Fibroblast of pulmonary artery (primary cell): ENCODE results near the gene ANTXRL.

ENCODE experiments used
- DNase-seq: peaks from one replicate; pipeline ENCODE4 v3.0.0-alpha.2; 2010; ENCODE audit warnings: low read depth
- H3K4me3 ChIP-seq: replicated peaks from 2 replicates; pipeline ENCODE4 v1.5.1; 2011; ENCODE audit warnings: low read depth, mild to moderate bottlenecking, control low read depth, low read length, moderate library complexity
- TF ChIP-seq, protein P1 (sequence below): IDR thresholded peaks from 2 replicates; pipeline ENCODE4 v1.5.1; 2011; ENCODE audit warnings: mild to moderate bottlenecking, control low read depth, low read length, inconsistent platforms; ENCODE audit errors: missing control alignments

ANTXRL gene

GRCh38 chr10:46307281-46308112, 20.7 kb downstream of the ANTXRL start:
- no peak for DNase-seq
- no peak overlapping the region for H3K4me3 ChIP-seq
- TF ChIP-seq, protein P1, sequence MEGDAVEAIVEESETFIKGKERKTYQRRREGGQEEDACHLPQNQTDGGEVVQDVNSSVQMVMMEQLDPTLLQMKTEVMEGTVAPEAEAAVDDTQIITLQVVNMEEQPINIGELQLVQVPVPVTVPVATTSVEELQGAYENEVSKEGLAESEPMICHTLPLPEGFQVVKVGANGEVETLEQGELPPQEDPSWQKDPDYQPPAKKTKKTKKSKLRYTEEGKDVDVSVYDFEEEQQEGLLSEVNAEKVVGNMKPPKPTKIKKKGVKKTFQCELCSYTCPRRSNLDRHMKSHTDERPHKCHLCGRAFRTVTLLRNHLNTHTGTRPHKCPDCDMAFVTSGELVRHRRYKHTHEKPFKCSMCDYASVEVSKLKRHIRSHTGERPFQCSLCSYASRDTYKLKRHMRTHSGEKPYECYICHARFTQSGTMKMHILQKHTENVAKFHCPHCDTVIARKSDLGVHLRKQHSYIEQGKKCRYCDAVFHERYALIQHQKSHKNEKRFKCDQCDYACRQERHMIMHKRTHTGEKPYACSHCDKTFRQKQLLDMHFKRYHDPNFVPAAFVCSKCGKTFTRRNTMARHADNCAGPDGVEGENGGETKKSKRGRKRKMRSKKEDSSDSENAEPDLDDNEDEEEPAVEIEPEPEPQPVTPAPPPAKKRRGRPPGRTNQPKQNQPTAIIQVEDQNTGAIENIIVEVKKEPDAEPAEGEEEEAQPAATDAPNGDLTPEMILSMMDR: no peak

DNA sequence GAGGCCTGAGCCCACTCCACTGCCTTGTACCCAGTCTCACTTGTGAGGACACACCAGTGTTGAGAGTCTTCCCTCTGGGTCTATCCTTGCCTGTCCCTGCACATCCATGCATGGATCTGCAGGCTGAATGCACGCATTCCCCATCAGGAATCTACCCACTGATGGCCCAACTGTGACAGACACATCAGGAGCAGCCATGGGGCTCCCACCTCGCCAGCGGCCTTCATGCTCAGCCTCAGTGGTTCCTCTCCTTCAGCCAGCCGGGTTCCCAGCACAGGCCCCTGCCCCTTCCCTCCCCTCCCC, 21.3 kb downstream of the ANTXRL start:
- H3K4me3 ChIP-seq: no peak overlapping the region
- no peak for DNase-seq
- TF ChIP-seq, protein P1: no peak

DNA sequence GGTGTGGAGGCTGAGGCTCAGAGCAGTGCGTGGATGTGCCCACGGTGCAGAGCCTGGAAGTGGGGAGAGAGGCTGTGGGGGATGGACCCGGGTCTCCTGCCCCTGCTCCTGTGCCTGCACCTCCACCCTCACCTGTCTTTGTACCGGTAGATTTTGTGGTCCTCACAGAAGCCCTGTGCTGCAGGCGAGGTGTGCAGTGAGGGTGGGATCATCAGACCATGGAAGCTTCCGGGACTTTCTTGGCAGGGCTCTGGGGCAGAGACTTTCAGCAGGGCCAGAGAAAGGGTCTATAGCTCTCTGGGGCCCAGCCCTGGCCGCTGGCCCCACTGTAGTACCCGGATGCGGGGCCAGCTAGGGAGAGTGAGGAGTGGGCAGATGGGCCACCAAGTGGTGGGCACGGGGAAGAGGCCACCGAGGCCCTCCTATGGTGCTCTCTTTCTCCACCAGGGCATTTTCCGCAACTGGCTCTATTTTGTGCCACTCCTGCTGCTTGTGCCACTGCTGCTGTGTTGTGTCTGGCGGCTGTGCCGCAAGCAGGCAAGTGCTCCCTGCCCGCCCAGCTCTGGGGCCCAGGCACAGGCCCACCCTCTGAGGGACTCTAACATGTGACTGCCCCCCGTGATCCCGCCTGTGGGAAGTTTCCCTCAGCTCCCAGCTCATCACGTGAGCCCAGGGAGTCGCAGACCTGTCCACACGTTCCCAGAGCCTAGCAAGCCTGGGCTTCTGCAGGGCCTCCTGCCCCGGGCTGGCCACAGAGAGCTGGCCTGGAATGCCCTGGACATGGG, 22.1 kb downstream of the ANTXRL start:
- TF ChIP-seq, protein P1: no peak
- no peak overlapping the region for H3K4me3 ChIP-seq
- DNase-seq: no peak

- no peak for DNase-seq
- H3K4me3 ChIP-seq: no peak overlapping the region
- TF ChIP-seq, protein P1: no peak
These were observed 22.8 kb downstream of the ANTXRL start for GRCh38 chr10:46309511-46310142.

GRCh38 chr10:46310143-46310514, 23.3 kb downstream of the ANTXRL start:
- DNase-seq: no peak
- TF ChIP-seq, protein P1: no peak
- H3K4me3 ChIP-seq: no peak overlapping the region

DNA sequence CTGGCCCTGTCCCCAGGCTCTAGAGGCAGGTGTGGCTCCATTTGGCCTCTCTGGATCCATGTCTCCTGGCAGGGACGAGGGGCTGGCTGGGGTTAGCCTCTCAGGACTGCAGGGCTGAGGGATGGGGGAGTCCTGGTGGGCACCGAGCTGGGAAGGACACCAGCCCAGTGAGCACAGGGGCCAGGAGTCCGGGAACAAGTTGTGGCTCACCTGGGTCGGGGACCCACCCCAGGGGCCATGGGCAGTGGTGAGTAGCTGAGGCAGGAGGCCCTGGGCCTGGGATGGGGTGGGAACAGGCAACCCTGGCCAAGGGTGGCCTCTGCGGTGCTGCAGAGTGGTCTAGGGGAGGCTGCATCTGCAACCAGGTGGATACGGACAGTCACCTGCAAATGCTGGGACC, 24.1 kb downstream of the ANTXRL start:
- TF ChIP-seq, protein P1: no peak
- DNase-seq: no peak
- H3K4me3 ChIP-seq: no peak overlapping the region
